ENCODE measurements around the gene IAH1. TPM values are rescaled to one million over a fixed set of nuclear protein-coding genes. Genes with fewer than 3 reads are reported as not detected.

The IAH1 gene
- total and polyA plus RNA-seq, 3 donors from 2014 or later: 76.3 to 208 (median 86.0) TPM

GRCh38 chr2:9472511-9472910 lies 1.8 kb upstream of the IAH1 start:
- Histone ChIP-seq H3K4me3 (no peak overlapping the region), H3K27ac (no peak overlapping the region), H3K27me3 (no peaks in the 10 kb centered on the region), H3K4me1 (peaks cover 21% of the 10 kb centered on the region), H3K9me3 (no peaks in the 10 kb centered on the region), H3K36me3 (ENCODE audit: low read depth, missing control alignments) (no peaks in the 10 kb centered on the region)
- intact Hi-C loops (cut with DNase I; ENCODE audit: low total_unique reads): no loop called here
- DNase-seq: no peak
- WGBS, 2 donors: 89 to 94% methylated on average over 9 of the region's 9 CpGs
- TF ChIP-seq, protein P1, sequence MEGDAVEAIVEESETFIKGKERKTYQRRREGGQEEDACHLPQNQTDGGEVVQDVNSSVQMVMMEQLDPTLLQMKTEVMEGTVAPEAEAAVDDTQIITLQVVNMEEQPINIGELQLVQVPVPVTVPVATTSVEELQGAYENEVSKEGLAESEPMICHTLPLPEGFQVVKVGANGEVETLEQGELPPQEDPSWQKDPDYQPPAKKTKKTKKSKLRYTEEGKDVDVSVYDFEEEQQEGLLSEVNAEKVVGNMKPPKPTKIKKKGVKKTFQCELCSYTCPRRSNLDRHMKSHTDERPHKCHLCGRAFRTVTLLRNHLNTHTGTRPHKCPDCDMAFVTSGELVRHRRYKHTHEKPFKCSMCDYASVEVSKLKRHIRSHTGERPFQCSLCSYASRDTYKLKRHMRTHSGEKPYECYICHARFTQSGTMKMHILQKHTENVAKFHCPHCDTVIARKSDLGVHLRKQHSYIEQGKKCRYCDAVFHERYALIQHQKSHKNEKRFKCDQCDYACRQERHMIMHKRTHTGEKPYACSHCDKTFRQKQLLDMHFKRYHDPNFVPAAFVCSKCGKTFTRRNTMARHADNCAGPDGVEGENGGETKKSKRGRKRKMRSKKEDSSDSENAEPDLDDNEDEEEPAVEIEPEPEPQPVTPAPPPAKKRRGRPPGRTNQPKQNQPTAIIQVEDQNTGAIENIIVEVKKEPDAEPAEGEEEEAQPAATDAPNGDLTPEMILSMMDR (IDR thresholded peaks at IDR 0.05): no peak
- no peak for TF ChIP-seq POLR2A (IDR thresholded peaks at IDR 0.05)

GRCh38 chr2:9473308-9473984 lies 905 bp upstream of the IAH1 start:
- DNase-seq: no peak
- Histone ChIP-seq H3K27me3 (no peaks in the 10 kb centered on the region), H3K4me1 (peaks cover 21% of the 10 kb centered on the region), H3K36me3 (ENCODE audit: low read depth, missing control alignments) (no peaks in the 10 kb centered on the region), H3K9me3 (no peaks in the 10 kb centered on the region), H3K27ac (peak overlapping the region; percentile 89 to 94), H3K4me3 (peak overlapping the region; percentile 88 to 90)
- intact Hi-C loops (cut with DNase I; ENCODE audit: low total_unique reads): no loop called here
- 24 to 39% methylated on average over 18 to 24 of the region's 24 CpGs for WGBS, 2 donors
- TF ChIP-seq, protein P1 (IDR thresholded peaks at IDR 0.05): no peak
- no peak for TF ChIP-seq POLR2A (IDR thresholded peaks at IDR 0.05)

DNA sequence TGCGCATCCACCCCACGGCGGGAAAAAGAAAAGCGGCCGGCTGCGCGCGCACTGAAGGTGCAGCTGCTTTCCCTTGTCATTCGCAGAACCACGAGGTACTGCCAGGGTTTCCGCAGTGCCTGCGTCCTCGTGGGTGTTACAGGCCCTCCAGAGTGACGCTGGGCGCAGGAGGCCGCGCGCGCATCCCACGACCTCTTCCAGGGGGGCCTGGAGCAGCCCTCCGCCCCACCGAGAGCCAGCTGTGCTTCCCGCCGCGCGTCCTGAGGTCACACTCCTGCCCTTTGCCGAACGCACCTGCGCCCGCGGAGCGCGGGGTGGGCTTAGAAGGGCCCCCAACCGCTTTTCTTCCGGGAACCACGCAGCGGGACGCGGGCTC lies 378 bp upstream of the IAH1 start:
- Histone ChIP-seq H3K4me3 (peak overlapping the region; percentile 88 to 90), H3K36me3 (ENCODE audit: low read depth, missing control alignments) (no peaks in the 10 kb centered on the region), H3K9me3 (no peaks in the 10 kb centered on the region), H3K4me1 (peaks cover 21% of the 10 kb centered on the region), H3K27me3 (no peaks in the 10 kb centered on the region), H3K27ac (peak overlapping the region; percentile 89 to 94)
- intact Hi-C loops (cut with DNase I; ENCODE audit: low total_unique reads): no loop called here
- peak; percentile 64 for DNase-seq
- no peak for TF ChIP-seq POLR2A (IDR thresholded peaks at IDR 0.05)
- 0 to 2% methylated on average over 4 to 36 of the region's 39 CpGs for WGBS, 2 donors

- Histone ChIP-seq H3K4me1 (peaks cover 25% of the 10 kb centered on the region), H3K36me3 (ENCODE audit: low read depth, missing control alignments) (no peaks in the 10 kb centered on the region)
- intact Hi-C loops (cut with DNase I; ENCODE audit: low total_unique reads): no loop called here
Measured at GRCh38 chr2:9477914-9478313, 3.6 kb downstream of the IAH1 start.

DNA sequence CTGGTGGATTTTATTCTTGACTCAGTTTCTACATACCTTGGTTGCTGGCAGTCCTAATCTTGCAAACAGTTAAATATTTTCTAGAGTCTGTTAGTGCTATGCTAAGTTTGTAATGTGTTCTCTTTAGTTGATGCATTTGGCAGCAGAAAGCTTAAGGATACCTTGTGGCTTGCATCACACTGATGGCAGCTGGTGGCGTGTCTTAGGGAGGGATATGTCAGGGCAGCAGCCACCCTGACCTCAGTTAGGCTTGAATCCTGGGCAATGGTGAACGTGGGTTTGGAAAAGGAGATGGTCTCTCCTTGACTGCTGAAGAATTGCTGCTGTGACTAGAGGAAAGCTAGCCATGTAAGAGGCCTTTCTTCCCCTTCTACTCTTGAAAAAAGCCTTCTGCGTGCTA lies 4.2 kb downstream of the IAH1 start:
- H3K36me3 ChIP-seq (ENCODE audit: low read depth, missing control alignments): no peaks in the 10 kb centered on the region
- DNase-seq: no peak
- no peak overlapping the region for H3K4me3 ChIP-seq
- intact Hi-C loops (cut with DNase I; ENCODE audit: low total_unique reads): no loop called here
- 84 to 86% methylated on average over 3 of the region's 3 CpGs for WGBS, 2 donors
- H3K27me3 ChIP-seq: no peaks in the 10 kb centered on the region
- H3K9me3 ChIP-seq: no peaks in the 10 kb centered on the region
- no peak for TF ChIP-seq POLR2A (IDR thresholded peaks at IDR 0.05)
- TF ChIP-seq, protein P1 (IDR thresholded peaks at IDR 0.05): no peak
- no peak overlapping the region for H3K27ac ChIP-seq
- peaks cover 23% of the 10 kb centered on the region for H3K4me1 ChIP-seq

More at GRCh38 chr2:9477914-9478313, 3.6 kb downstream of the IAH1 start:
- no peak for DNase-seq
- H3K9me3 ChIP-seq: no peaks in the 10 kb centered on the region
- H3K4me3 ChIP-seq: no peak overlapping the region
- no peaks in the 10 kb centered on the region for H3K27me3 ChIP-seq
- 77 to 79% methylated on average over 7 of the region's 7 CpGs for WGBS, 2 donors
- no peak for TF ChIP-seq POLR2A (IDR thresholded peaks at IDR 0.05)
- TF ChIP-seq, protein P1 (IDR thresholded peaks at IDR 0.05): no peak
- no peak overlapping the region for H3K27ac ChIP-seq
